ENCODE results near the gene CYTH1. TPM values are rescaled to one million over a fixed set of nuclear protein-coding genes. Genes with fewer than 3 reads are reported as not detected.

The CYTH1 gene
- total and polyA plus RNA-seq, 4 donors, result 15.4 to 32.1 (median 20.6) TPM

GRCh38 chr17:78644224-78644623 is 137.8 kb downstream of the CYTH1 start:
- 80% methylated on average over 8 of the region's 8 CpGs for WGBS

GRCh38 chr17:78643326-78643725 is 138.7 kb downstream of the CYTH1 start:
- Histone ChIP-seq H3K9me3 (ENCODE audit: control insufficient read depth in 4 of 4, low read length in 3 of 4) (no peaks in the 10 kb centered on the region), H3K4me1 (ENCODE audit: control insufficient read depth in 4 of 4, insufficient read depth in 4 of 4, low read length in 3 of 4) (no peaks in the 10 kb centered on the region), H3K4me3 (ENCODE audit: low read depth in 1 of 3, low read length in 3 of 3) (no peak overlapping the region), H3K36me3 (ENCODE audit: control insufficient read depth in 4 of 4, insufficient read depth in 3 of 4, low read depth in 1 of 4, low read length in 3 of 4) (no peaks in the 10 kb centered on the region), H3K9ac (ENCODE audit: low read depth in 1 of 2, low read length in 2 of 2) (no peak overlapping the region), H3K27me3 (ENCODE audit: control insufficient read depth in 4 of 4, insufficient read depth in 4 of 4, low read length in 3 of 4) (no peaks in the 10 kb centered on the region), H3K27ac (ENCODE audit: low read depth in 1 of 2, low read length in 2 of 2) (no peak overlapping the region)
- TF ChIP-seq TAF1 (conservative IDR thresholded peaks at IDR 0.05), result no peak
- 78% methylated on average over 13 of the region's 13 CpGs for WGBS
- DNase-seq (ENCODE audit: low spot score), result no peak

More at GRCh38 chr17:78644224-78644623, 137.8 kb downstream of the CYTH1 start:
- no peak overlapping the region for H3K9ac ChIP-seq (ENCODE audit: low read depth in 1 of 2, low read length in 2 of 2)
- no peaks in the 10 kb centered on the region for H3K36me3 ChIP-seq (ENCODE audit: control insufficient read depth in 4 of 4, insufficient read depth in 3 of 4, low read depth in 1 of 4, low read length in 3 of 4)
- no peaks in the 10 kb centered on the region for H3K4me1 ChIP-seq (ENCODE audit: control insufficient read depth in 4 of 4, insufficient read depth in 4 of 4, low read length in 3 of 4)
- TF ChIP-seq HNF4G (IDR thresholded peaks at IDR 0.05), result no peak
- TF ChIP-seq YY1 (IDR thresholded peaks at IDR 0.05), result no peak
- no peak overlapping the region for H3K27ac ChIP-seq (ENCODE audit: low read depth in 1 of 2, low read length in 2 of 2)
- no peak for DNase-seq (ENCODE audit: low spot score)
- no peak overlapping the region for H3K4me3 ChIP-seq (ENCODE audit: low read depth in 1 of 3, low read length in 3 of 3)
- no peaks in the 10 kb centered on the region for H3K27me3 ChIP-seq (ENCODE audit: control insufficient read depth in 4 of 4, insufficient read depth in 4 of 4, low read length in 3 of 4)
- peaks cover 0 to 1% (median 0%) of the 10 kb centered on the region in 4 donors for H3K9me3 ChIP-seq (ENCODE audit: control insufficient read depth in 4 of 4, low read length in 3 of 4)

GRCh38 chr17:78642707-78643106 is 139.4 kb downstream of the CYTH1 start:
- TF ChIP-seq HNF4G (IDR thresholded peaks at IDR 0.05) (no peak), REST (IDR thresholded peaks at IDR 0.05) (no peak), RAD21 (IDR thresholded peaks at IDR 0.05) (no peak), NR2F2 (IDR thresholded peaks at IDR 0.05) (no peak), GABPA (IDR thresholded peaks at IDR 0.05 in 1 of 2, conservative IDR thresholded peaks at IDR 0.05 in 1 of 2) (no peak), CTCF (IDR thresholded peaks at IDR 0.05; ENCODE audit: low read depth, low read length, missing input control) (no peak), SP1 (IDR thresholded peaks at IDR 0.05) (no peak), YY1 (IDR thresholded peaks at IDR 0.05) (no peak)
- Histone ChIP-seq H3K4me3 (ENCODE audit: low read depth in 1 of 3, low read length in 3 of 3) (no peak overlapping the region), H3K27me3 (ENCODE audit: control insufficient read depth in 4 of 4, insufficient read depth in 4 of 4, low read length in 3 of 4) (no peaks in the 10 kb centered on the region), H3K27ac (ENCODE audit: low read depth in 1 of 2, low read length in 2 of 2) (no peak overlapping the region), H3K4me1 (ENCODE audit: control insufficient read depth in 4 of 4, insufficient read depth in 4 of 4, low read length in 3 of 4) (no peaks in the 10 kb centered on the region), H3K9me3 (ENCODE audit: control insufficient read depth in 4 of 4, low read length in 3 of 4) (no peaks in the 10 kb centered on the region), H3K9ac (ENCODE audit: low read depth in 1 of 2, low read length in 2 of 2) (no peak overlapping the region), H3K36me3 (ENCODE audit: control insufficient read depth in 4 of 4, insufficient read depth in 3 of 4, low read depth in 1 of 4, low read length in 3 of 4) (no peaks in the 10 kb centered on the region)
- 79% methylated on average over 1 of the region's 1 CpG for WGBS
- no peak for DNase-seq (ENCODE audit: low spot score)
